K562 (cell line): ENCODE data around the gene CTDSP2. TPM values are rescaled to one million over a fixed set of nuclear protein-coding genes. Genes with fewer than 3 reads are reported as not detected.
"Not testable (repeated sequence)": the region's sequence is repeated elsewhere in the genome, so short reads cannot be mapped to it uniquely, and the experiment has no call there.

Source experiments
- ATAC-seq: fragments of 200-7000 bp; cut with Tn5 transposase; 3 replicates; pipeline ENCODE4 v1.9.1; 2020; ENCODE audit warnings: moderate library complexity
- BruUV-seq: library from RNA; stranded (reverse); fragments of 400-500 nt; replicated peaks from 2 replicates; lab custom pipeline; 2021; lab: Mats Ljungman, UMichigan
- CTCF ChIA-PET: fragments of 300-600 bp; formaldehyde crosslinking; extraction: SDS; loops from one replicate; lab custom pipeline; 2021; ENCODE audit warnings: low intra/inter-chr PET ratio; lab: Yijun Ruan, JAX
- POLR2A ChIA-PET: fragments of 300-600, 350-650 bp; sonication (Branson Sonifier 250); formaldehyde crosslinking; extraction: SDS; loops from one replicate; lab custom pipeline; 2021; ENCODE audit warnings: antibody characterized with exemption, inconsistent platforms; lab: Yijun Ruan, JAX
- DNase-seq, 4 experiments: peaks; one replicate each; pipeline versions ENCODE4 v3.0.0 to v3.0.0-alpha.2; 2011 to 2018; ENCODE audit warnings: low spot score in 3 of 4, mixed read lengths in 3 of 4; ENCODE audit errors: extremely low read depth in 1 of 4
- FAIRE-seq: peaks from 2 replicates; lab custom pipeline; 2011; peaks lifted over from hg19 to GRCh38; lab: Jason Lieb, UNC
- H2AFZ ChIP-seq: 2 replicates; pipeline ENCODE4 v1.6.0; 2011; ENCODE audit warnings: low read depth, low read length, control low read depth, inconsistent platforms
- H3K27ac ChIP-seq: fragments of 200-600 bp; 3 replicates; pipeline ENCODE4 v1.8.0; 2011; ENCODE audit warnings: low read depth, mild to moderate bottlenecking, control low read depth, inconsistent platforms, low read length, moderate library complexity, mixed read lengths; ENCODE audit errors: extremely low read depth
- H3K27me3 ChIP-seq, 2 experiments: fragments of 300-600 bp in 1 of 2; 2 replicates in 1 of 2; 3 replicates in 1 of 2; pipeline versions ENCODE4 v1.6.0 to v1.8.0; 2011; ENCODE audit warnings: inconsistent platforms in 2 of 2, low read length in 2 of 2, mild to moderate bottlenecking in 1 of 2, mixed read lengths in 1 of 2, moderate library complexity in 1 of 2; ENCODE audit not compliant: control insufficient read depth in 2 of 2, insufficient read depth in 2 of 2
- H3K36me3 ChIP-seq: fragments of 300-600 bp; 3 replicates; pipeline ENCODE4 v1.8.0; 2011; ENCODE audit warnings: mild to moderate bottlenecking, low read length, inconsistent platforms; ENCODE audit not compliant: control insufficient read depth, insufficient read depth
- H3K4me1 ChIP-seq, 2 experiments: fragments of 200-600 bp in 1 of 2; replicated peaks in 1 of 2; 2 replicates in 1 of 2; 3 replicates in 1 of 2; pipeline versions ENCODE4 v1.5.1 to v1.8.0; 2011; ENCODE audit warnings: inconsistent platforms in 2 of 2, low read length in 2 of 2, mild to moderate bottlenecking in 1 of 2, mixed read lengths in 1 of 2, moderate library complexity in 1 of 2; ENCODE audit not compliant: control insufficient read depth in 2 of 2, insufficient read depth in 2 of 2
- H3K4me2 ChIP-seq: 2 replicates; pipeline ENCODE4 v1.6.1; 2011; ENCODE audit warnings: low read length, control low read depth, inconsistent platforms, mixed read lengths; ENCODE audit not compliant: insufficient read depth
- H3K4me3 ChIP-seq: fragments of 200-600 bp; sonication (generic), shearing (Covaris generic); 2 replicates; pipeline ENCODE4 v1.5.1; 2016; ENCODE audit warnings: control low read depth, inconsistent platforms
- H3K79me2 ChIP-seq: fragments of 200-600 bp; 3 replicates; pipeline ENCODE4 v1.8.0; 2011; ENCODE audit warnings: low read length, inconsistent platforms; ENCODE audit not compliant: control insufficient read depth, insufficient read depth
- H3K9ac ChIP-seq, 2 experiments: 2 replicates each; pipeline versions ENCODE4 v1.6.0 to v1.6.1; 2011; ENCODE audit warnings: low read depth in 2 of 2, low read length in 2 of 2, control low read depth in 1 of 2, inconsistent platforms in 1 of 2, mild to moderate bottlenecking in 1 of 2, mixed read lengths in 1 of 2; ENCODE audit not compliant: insufficient read depth in 1 of 2
- H3K9me1 ChIP-seq: one replicate; pipeline ENCODE4 v1.6.0; 2011; ENCODE audit warnings: inconsistent platforms, mild to moderate bottlenecking, low read length, moderate library complexity; ENCODE audit not compliant: control insufficient read depth, insufficient read depth
- H3K9me3 ChIP-seq: replicated peaks from 2 replicates; pipeline ENCODE4 v1.5.1; 2011; ENCODE audit warnings: low read depth, low read length, inconsistent platforms; ENCODE audit not compliant: control insufficient read depth, insufficient read depth
- H4K20me1 ChIP-seq: replicated peaks from 2 replicates; pipeline ENCODE4 v1.6.1; 2011; ENCODE audit warnings: low read length, inconsistent platforms, mixed read lengths; ENCODE audit not compliant: control insufficient read depth, insufficient read depth
- MBD1 ChIP-seq: fragments of 250-450 bp; sonication (Bioruptor Pico); IDR thresholded peaks from 2 replicates; pipeline ENCODE4 v1.8.0; 2022; ENCODE audit warnings: inconsistent platforms
- SOX6 ChIP-seq: fragments of 450-650 bp; IDR thresholded peaks from 2 replicates; pipeline ENCODE4 v1.6.1; 2014; ENCODE audit warnings: mild to moderate bottlenecking
- THRA ChIP-seq: fragments of 450-650 bp; IDR thresholded peaks from 2 replicates; pipeline ENCODE4 v1.6.1; 2017; ENCODE audit warnings: mild to moderate bottlenecking, moderate library complexity
- WGBS: fragments of 100-300 bp; shearing (Covaris generic); methylation state at CpG from one replicate; pipeline ENCODE4 v1.1.6; 2016; ENCODE audit warnings: low coverage, mixed read lengths; ENCODE audit not compliant: insufficient coverage; ENCODE audit errors: missing lambda C conversion rate; 5-methylcytosine and 5-hydroxymethylcytosine counted together
- in situ Hi-C: fragments of 300-500 bp; cut with MboI; formaldehyde crosslinking; loops from 4 replicates; pipeline ENCODE4 v1.15.0; 2018; ENCODE audit warnings: inconsistent platforms, mixed read lengths
- intact Hi-C: fragments of 100-400 bp; cut with micrococcal nuclease; formaldehyde crosslinking; loops from 2 replicates; pipeline ENCODE4 v1.14.2; 2022
- polyA plus RNA-seq, 8 experiments: library from polyadenylated mRNA; depleted of rRNA in 4 of 8; stranded (reverse) in 5 of 8; unstranded in 3 of 8; fragments of >200 nt; fragmentation: Nextera tagmentation in 2 of 8; fragmentation: Illumina TruSeq in 1 of 8; extraction: Ambion mirVana in 2 of 8; extraction: Trizol in 1 of 8; gene quantifications; 2 replicates each; pipeline versions ENCODE4 v1.2.1 to v1.2.3, GENCODE V29; 2011 to 2014; ENCODE audit warnings: inconsistent platforms in 1 of 8, missing spikeins in 1 of 8
- total RNA-seq, 7 experiments: library from RNA; depleted of rRNA in 6 of 7; stranded (reverse); fragments of >200 nt in 6 of 7; fragmentation: Illumina TruSeq in 2 of 7; extraction: Trizol in 2 of 7; gene quantifications; 2 replicates each; pipeline versions ENCODE4 v1.2.1 to v1.2.3, GENCODE V29; 2011 to 2021; ENCODE audit warnings: low replicate concordance in 1 of 7

Gene CTDSP2
- total and polyA plus RNA-seq, 9 of the 15 experiments (the other 6 are each of a cell fraction or from before 2014, with no cell fraction given), result 20.4 to 108 (median 47.7) TPM

GRCh38 chr12:57775044-57775443 is 71.5 kb downstream of the CTDSP2 start (continued):
- TF ChIP-seq MBD1 (CRISPR knock-in tag) (no peak), SOX6 (no peak), THRA (no peak)

GRCh38 chr12:57774634-57775033 is 71.9 kb downstream of the CTDSP2 start:
- BruUV-seq, H3K9ac ChIP-seq, H3K27ac ChIP-seq, H3K4me3 ChIP-seq, DNase-seq, CTCF ChIA-PET, H2AFZ ChIP-seq, H3K9me3 ChIP-seq, in situ Hi-C loops, FAIRE-seq, H4K20me1 ChIP-seq, ATAC-seq, intact Hi-C loops, H3K9me1 ChIP-seq, H3K27me3 ChIP-seq, H3K4me2 ChIP-seq: not testable (repeated sequence)
- WGBS, result 92% methylated on average over 9 of the region's 11 CpGs
- peaks cover 15 to 27% of the 10 kb centered on the region in 2 experiments for H3K4me1 ChIP-seq
- H3K36me3 ChIP-seq, result peaks cover 26% of the 10 kb centered on the region
- H3K79me2 ChIP-seq, result peaks cover 27% of the 10 kb centered on the region
- POLR2A ChIA-PET, result interaction anchor here (0.6 kb wide), 1 partner anchor 191 kb away, joined by 3 read pairs; no protein-coding TSS in a partner anchor
